Measurements from ENCODE around the gene MTA3. TPM values are rescaled to one million over a fixed set of nuclear protein-coding genes. Genes with fewer than 3 reads are reported as not detected.

Gene MTA3
- total and polyA plus RNA-seq, 2 donors (not counting 1 experiment from before 2014, with no cell fraction given), result 31.0 to 47.7 TPM

DNA sequence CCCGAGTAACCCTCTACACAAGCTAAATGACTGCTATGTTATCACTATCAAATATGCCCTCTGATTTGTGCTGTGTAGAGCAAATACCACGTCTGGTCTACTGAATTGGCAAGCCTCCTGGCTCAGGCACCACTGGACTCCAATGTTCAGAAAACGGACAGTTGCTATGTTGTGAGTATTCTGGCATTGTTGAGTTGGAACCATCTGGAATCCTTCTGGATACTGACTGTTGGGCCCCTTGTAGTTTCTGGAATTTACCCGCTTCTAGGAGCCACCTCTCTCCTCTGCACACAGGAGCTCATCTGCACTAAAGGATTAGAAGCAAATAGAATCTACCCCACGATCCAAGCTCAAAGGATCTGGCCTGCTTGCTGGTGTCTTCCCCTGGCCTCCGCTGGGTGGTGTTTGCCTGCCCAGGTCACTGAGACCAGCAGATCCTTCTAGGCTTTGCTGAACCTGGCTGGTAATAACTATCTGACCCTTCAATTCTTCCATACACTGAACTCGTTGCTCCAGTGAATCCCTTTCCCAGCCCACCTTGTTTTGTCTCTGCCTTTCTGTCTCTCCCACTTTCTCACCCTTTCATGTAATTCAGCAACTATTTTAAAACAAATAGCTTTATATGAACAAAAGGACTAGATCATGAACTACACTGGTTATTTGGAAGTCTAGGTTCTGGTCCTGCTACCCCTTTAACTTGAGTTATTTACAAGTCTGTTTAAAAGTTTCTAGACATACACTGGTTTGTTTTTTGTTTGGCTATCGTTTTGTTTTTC is 226.0 kb downstream of the MTA3 start:
- Histone ChIP-seq H3K4me1 (ENCODE audit: control insufficient read depth, extremely low read depth, insufficient read depth, low read length) (no peaks in the 10 kb centered on the region), H3K9me3 (ENCODE audit: control insufficient read depth, insufficient read depth, low read depth, low read length) (no peaks in the 10 kb centered on the region), H3K27me3 (ENCODE audit: control insufficient read depth, insufficient read depth, low read length) (peaks cover 16% of the 10 kb centered on the region), H3K27ac (ENCODE audit: insufficient read depth, low read length) (no peak overlapping the region), H3K79me2 (ENCODE audit: control insufficient read depth, insufficient read depth, low read length) (no peaks in the 10 kb centered on the region), H4K20me1 (ENCODE audit: control insufficient read depth, extremely low read depth, insufficient read depth, low read length) (no peaks in the 10 kb centered on the region), H3K4me3 (replicated peaks in 1 of 4; ENCODE audit: control extremely low read depth in 1 of 4, insufficient read depth in 1 of 4, low read depth in 3 of 4, low read length in 4 of 4) (no peak overlapping the region), H2AFZ (ENCODE audit: low read length) (no peak overlapping the region), H3K9ac (ENCODE audit: insufficient read depth, low read length) (no peak overlapping the region), H3K36me3 (ENCODE audit: control insufficient read depth, insufficient read depth, low read length) (no peaks in the 10 kb centered on the region), H3K4me2 (ENCODE audit: extremely low read depth, insufficient read depth, low read length) (no peak overlapping the region)
- no peak for TF ChIP-seq EZH2 (IDR thresholded peaks at IDR 0.05; ENCODE audit: low read length, missing control alignments)
- TF ChIP-seq, protein P1, sequence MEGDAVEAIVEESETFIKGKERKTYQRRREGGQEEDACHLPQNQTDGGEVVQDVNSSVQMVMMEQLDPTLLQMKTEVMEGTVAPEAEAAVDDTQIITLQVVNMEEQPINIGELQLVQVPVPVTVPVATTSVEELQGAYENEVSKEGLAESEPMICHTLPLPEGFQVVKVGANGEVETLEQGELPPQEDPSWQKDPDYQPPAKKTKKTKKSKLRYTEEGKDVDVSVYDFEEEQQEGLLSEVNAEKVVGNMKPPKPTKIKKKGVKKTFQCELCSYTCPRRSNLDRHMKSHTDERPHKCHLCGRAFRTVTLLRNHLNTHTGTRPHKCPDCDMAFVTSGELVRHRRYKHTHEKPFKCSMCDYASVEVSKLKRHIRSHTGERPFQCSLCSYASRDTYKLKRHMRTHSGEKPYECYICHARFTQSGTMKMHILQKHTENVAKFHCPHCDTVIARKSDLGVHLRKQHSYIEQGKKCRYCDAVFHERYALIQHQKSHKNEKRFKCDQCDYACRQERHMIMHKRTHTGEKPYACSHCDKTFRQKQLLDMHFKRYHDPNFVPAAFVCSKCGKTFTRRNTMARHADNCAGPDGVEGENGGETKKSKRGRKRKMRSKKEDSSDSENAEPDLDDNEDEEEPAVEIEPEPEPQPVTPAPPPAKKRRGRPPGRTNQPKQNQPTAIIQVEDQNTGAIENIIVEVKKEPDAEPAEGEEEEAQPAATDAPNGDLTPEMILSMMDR (conservative IDR thresholded peaks at IDR 0.05 in 1 of 2, IDR thresholded peaks at IDR 0.05 in 1 of 2; ENCODE audit: low read depth in 1 of 2, low read length in 2 of 2), result peak; percentile 14 to 60
- peak in 1 of 2 donors; percentile 38 for DNase-seq (ENCODE audit: low read depth in 2 of 2)

DNA sequence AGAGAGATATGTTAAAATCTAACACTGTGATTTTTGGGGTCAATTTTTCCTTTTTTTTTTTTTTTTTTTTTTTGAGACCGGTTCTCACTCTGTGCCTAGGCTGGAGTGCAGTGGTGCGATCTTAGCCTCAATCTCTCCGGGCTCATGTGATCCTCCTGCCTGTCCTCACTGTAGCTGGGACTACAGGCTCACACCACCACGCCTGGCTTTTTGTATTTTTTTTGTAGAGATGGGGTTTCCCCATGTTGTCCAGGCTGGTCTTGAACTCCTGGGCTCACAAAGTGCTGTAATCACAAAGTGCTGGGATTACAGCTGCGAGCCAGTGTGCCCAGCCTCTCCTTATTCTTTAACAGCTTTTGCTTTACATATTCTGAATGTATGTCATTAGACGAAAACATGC is 226.8 kb downstream of the MTA3 start:
- Histone ChIP-seq H2AFZ (ENCODE audit: low read length) (no peak overlapping the region), H3K4me1 (ENCODE audit: control insufficient read depth, extremely low read depth, insufficient read depth, low read length) (no peaks in the 10 kb centered on the region), H4K20me1 (ENCODE audit: control insufficient read depth, extremely low read depth, insufficient read depth, low read length) (no peaks in the 10 kb centered on the region), H3K79me2 (ENCODE audit: control insufficient read depth, insufficient read depth, low read length) (no peaks in the 10 kb centered on the region), H3K36me3 (ENCODE audit: control insufficient read depth, insufficient read depth, low read length) (no peaks in the 10 kb centered on the region), H3K27ac (ENCODE audit: insufficient read depth, low read length) (no peak overlapping the region), H3K4me2 (ENCODE audit: extremely low read depth, insufficient read depth, low read length) (no peak overlapping the region), H3K4me3 (replicated peaks in 1 of 4; ENCODE audit: control extremely low read depth in 1 of 4, insufficient read depth in 1 of 4, low read depth in 3 of 4, low read length in 4 of 4) (no peak overlapping the region), H3K9ac (ENCODE audit: insufficient read depth, low read length) (no peak overlapping the region), H3K27me3 (ENCODE audit: control insufficient read depth, insufficient read depth, low read length) (peaks cover 16% of the 10 kb centered on the region), H3K9me3 (ENCODE audit: control insufficient read depth, insufficient read depth, low read depth, low read length) (no peaks in the 10 kb centered on the region)
- no peak for TF ChIP-seq EZH2 (IDR thresholded peaks at IDR 0.05; ENCODE audit: low read length, missing control alignments)
- TF ChIP-seq, protein P1 (conservative IDR thresholded peaks at IDR 0.05 in 1 of 2, IDR thresholded peaks at IDR 0.05 in 1 of 2; ENCODE audit: low read depth in 1 of 2, low read length in 2 of 2), result no peak
- DNase-seq (ENCODE audit: low read depth in 2 of 2), result no peak

DNA sequence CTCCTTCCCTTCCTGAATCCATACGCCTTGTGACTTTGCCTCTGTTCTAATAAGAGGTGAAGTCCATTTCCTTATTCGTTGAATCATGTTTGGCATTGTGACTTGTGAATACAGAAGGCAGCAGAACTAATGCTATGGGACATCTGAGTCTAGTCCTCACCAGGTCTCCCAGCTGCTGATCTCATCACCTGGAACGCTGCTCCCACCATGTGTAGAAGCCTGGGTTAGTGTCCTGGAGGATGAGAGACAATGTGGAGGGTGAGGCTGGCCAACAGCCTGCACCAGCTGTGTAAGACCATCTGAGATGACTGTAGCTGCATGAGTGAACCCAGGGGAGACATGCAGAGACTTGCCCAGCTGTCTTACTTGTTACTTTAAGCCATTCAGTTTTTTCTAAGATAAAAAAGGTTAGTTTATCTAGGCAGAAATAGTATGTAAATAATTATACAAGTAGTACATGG is 227.4 kb downstream of the MTA3 start:
- Histone ChIP-seq H3K27ac (ENCODE audit: insufficient read depth, low read length) (no peak overlapping the region), H3K4me2 (ENCODE audit: extremely low read depth, insufficient read depth, low read length) (no peak overlapping the region), H3K9me3 (ENCODE audit: control insufficient read depth, insufficient read depth, low read depth, low read length) (no peaks in the 10 kb centered on the region), H3K79me2 (ENCODE audit: control insufficient read depth, insufficient read depth, low read length) (no peaks in the 10 kb centered on the region), H3K27me3 (ENCODE audit: control insufficient read depth, insufficient read depth, low read length) (peaks cover 16% of the 10 kb centered on the region), H2AFZ (ENCODE audit: low read length) (peak overlapping the region; percentile 37), H3K4me3 (replicated peaks in 1 of 4; ENCODE audit: control extremely low read depth in 1 of 4, insufficient read depth in 1 of 4, low read depth in 3 of 4, low read length in 4 of 4) (no peak overlapping the region), H4K20me1 (ENCODE audit: control insufficient read depth, extremely low read depth, insufficient read depth, low read length) (no peaks in the 10 kb centered on the region), H3K4me1 (ENCODE audit: control insufficient read depth, extremely low read depth, insufficient read depth, low read length) (no peaks in the 10 kb centered on the region), H3K36me3 (ENCODE audit: control insufficient read depth, insufficient read depth, low read length) (no peaks in the 10 kb centered on the region), H3K9ac (ENCODE audit: insufficient read depth, low read length) (no peak overlapping the region)
- no peak for TF ChIP-seq EZH2 (IDR thresholded peaks at IDR 0.05; ENCODE audit: low read length, missing control alignments)
- TF ChIP-seq, protein P1 (conservative IDR thresholded peaks at IDR 0.05 in 1 of 2, IDR thresholded peaks at IDR 0.05 in 1 of 2; ENCODE audit: low read depth in 1 of 2, low read length in 2 of 2), result no peak
- peak; percentile 29 to 65 for DNase-seq (ENCODE audit: low read depth in 2 of 2)

Data from fibroblast of lung (primary cell).